ENCODE data around the gene ACAP3.

- TF ChIP-seq, protein P1, sequence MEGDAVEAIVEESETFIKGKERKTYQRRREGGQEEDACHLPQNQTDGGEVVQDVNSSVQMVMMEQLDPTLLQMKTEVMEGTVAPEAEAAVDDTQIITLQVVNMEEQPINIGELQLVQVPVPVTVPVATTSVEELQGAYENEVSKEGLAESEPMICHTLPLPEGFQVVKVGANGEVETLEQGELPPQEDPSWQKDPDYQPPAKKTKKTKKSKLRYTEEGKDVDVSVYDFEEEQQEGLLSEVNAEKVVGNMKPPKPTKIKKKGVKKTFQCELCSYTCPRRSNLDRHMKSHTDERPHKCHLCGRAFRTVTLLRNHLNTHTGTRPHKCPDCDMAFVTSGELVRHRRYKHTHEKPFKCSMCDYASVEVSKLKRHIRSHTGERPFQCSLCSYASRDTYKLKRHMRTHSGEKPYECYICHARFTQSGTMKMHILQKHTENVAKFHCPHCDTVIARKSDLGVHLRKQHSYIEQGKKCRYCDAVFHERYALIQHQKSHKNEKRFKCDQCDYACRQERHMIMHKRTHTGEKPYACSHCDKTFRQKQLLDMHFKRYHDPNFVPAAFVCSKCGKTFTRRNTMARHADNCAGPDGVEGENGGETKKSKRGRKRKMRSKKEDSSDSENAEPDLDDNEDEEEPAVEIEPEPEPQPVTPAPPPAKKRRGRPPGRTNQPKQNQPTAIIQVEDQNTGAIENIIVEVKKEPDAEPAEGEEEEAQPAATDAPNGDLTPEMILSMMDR (IDR thresholded peaks at IDR 0.05): no peak
- TF ChIP-seq POLR2A (IDR thresholded peaks at IDR 0.05): no peak
Measured at GRCh38 chr1:1245817-1246576, 61.7 kb downstream of the ACAP3 start.

All from prostate gland (tissue), 2 donors.